HG03025 (cell line): ENCODE data around the gene MORN1.
"Not testable (repeated sequence)": the region's sequence is repeated elsewhere in the genome, so short reads cannot be mapped to it uniquely, and the experiment has no call there.

Experiments used
- ATAC-seq: cut with Tn5 transposase; IDR thresholded peaks from one replicate; pipeline ENCODE4 v1.9.1; 2021; ENCODE audit warnings: mild to moderate bottlenecking, moderate library complexity; ENCODE audit not compliant: unreplicated experiment, low FRiP score

The MORN1 gene

GRCh38 chr1:2342384-2343022 is 48.9 kb downstream of the MORN1 start:
- no peak for ATAC-seq

GRCh38 chr1:2341706-2342383 is 49.5 kb downstream of the MORN1 start:
- ATAC-seq, result no peak

DNA sequence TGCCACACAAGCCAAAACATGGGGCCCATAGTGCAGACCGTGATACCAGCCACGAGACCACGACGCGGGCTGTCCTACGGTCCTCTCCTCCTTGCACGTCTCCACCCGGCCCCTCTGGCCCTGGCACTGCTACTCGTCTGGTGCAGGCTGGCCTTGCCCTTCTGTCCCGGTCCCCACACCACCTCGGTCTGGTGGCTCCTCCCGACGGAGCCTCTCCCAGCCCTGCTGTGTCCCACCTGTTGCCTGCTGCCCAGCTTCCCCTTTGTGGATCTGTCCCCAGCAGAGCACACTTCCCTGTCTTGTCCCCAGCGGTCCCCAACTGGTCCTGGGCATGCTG is 50.5 kb downstream of the MORN1 start:
- no peak for ATAC-seq

GRCh38 chr1:2340086-2340917 is 51.1 kb downstream of the MORN1 start:
- ATAC-seq, result no peak

GRCh38 chr1:2339206-2340085 is 51.9 kb downstream of the MORN1 start:
- ATAC-seq, result no peak

DNA sequence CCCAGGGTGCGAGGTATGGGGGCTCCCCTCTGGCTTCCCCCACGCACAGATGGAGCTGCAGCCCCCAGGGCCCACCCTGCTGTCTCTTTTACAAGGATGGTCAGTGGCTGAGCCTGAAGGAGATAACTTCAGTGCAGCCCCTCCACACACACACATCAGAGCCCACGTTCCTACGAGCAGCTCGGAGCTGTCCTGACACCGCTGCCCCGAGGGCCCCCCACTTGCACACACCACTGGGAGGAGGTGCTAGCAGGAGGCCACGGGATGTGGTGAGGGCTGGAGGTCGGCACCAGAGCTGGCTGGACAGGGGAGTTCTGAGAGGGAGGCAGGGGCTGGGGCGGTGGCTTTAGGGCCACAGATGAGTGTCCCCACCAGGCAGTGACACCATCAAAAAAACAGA is 53.9 kb downstream of the MORN1 start:
- ATAC-seq, result no peak

DNA sequence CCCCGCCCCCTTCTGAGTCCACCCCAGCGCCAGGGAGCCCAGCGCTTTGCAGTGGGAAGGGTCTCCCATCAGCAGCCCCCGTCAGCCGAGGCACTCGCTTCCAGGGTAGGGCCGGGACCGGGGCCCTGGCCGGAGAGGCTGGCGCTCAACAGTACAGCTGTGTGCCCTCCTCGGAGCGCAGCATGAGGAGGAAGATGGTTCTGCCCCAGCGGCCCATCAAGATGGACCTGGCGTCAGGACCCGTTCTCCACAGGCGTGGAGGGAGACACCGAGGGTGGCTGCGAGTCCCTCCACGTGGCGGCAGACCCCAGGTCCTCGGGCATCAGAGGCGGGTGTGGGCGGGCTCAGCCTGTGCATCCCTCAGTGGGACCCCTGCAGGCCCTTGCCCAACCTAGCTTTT is 54.3 kb downstream of the MORN1 start:
- no peak for ATAC-seq

GRCh38 chr1:2336499-2336898 is 54.9 kb downstream of the MORN1 start:
- no peak for ATAC-seq

GRCh38 chr1:2335721-2336455 is 55.5 kb downstream of the MORN1 start:
- ATAC-seq, result no peak

- ATAC-seq, result no peak
Observed at GRCh38 chr1:2334883-2335534, 56.3 kb downstream of the MORN1 start.

GRCh38 chr1:2334366-2334765 is 57.0 kb downstream of the MORN1 start:
- ATAC-seq, result no peak

DNA sequence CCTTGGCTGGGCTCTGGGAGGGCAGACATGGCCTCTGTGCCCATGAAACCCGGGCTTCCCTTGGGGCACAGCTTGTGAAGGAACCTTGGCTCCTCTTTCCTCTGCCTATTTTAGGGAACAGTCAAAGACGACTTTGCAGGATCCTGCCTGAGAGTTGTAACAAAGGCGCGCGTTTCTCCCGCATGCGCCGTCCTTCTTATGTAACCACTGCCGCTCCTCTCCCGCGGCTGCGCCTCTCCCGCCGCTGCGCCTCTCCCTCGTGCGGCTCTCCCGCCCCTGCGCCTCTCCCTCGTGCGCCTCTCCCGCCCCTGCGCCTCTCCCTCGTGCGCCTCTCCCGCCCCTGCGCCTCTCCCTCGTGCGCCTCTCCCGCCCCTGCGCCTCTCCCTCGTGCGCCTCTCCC is 59.8 kb downstream of the MORN1 start:
- not testable (repeated sequence) for ATAC-seq

DNA sequence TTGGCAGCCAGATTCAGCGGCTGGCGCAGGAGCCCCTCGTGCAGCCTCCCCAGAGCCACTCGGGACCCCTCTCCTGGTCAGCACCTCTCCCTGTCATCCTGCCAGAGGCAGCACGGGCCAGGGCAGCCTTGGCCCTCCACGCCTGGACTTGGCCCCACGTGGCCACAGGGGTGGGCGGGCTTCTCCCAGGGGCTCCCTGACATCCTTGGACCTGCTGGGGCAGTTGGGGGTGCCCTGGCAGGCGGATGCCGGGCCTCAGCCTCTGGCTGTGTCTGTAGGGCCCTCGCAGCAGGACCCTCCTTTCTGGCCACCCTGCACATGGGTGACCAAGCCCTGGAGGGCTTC is 60.2 kb downstream of the MORN1 start:
- no peak for ATAC-seq

GRCh38 chr1:2330519-2331199 is 60.7 kb downstream of the MORN1 start:
- no peak for ATAC-seq

DNA sequence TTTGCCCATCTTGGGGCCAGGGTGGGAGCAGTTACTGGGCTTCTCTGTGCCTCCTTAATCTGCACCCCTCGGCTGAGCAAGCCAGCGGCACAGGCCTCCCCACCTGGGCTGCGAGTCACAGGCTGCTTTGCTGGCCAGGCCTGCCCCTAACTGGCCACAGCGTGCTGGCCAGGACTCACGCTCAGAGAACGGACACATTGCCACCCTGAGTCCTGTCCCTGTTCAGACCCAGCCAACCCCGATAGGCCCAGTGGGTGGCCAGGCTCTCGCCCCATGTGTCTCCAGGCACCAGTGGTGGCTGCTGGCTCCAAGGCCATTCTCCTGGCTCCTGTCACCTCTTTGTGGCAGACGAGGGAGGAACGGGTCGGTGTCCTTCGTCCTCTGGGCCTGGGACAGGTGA is 61.3 kb downstream of the MORN1 start:
- ATAC-seq, result no peak

GRCh38 chr1:2328676-2329455 is 62.5 kb downstream of the MORN1 start:
- no peak for ATAC-seq

GRCh38 chr1:2327841-2328240 is 63.5 kb downstream of the MORN1 start:
- ATAC-seq, result no peak

DNA sequence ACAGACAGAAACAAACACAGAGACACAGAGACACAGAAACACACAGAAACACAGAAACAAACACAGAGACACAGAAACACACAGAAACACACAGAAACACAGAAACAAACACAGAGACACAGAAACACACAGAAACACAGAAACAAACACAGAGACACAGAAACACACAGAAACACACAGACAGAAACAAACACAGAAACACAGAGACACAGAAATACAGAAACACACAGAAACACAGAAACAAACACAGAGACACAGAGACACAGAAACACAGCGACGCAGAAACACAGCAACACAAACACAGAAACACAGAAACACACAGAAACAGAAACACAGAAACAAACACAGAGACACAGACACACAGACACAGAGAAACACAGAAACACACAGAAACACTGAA is 64.2 kb downstream of the MORN1 start:
- not testable (repeated sequence) for ATAC-seq
